GM18508 (cell line): ENCODE results near the gene PIEZO2.
"Not testable (repeated sequence)": the region's sequence is repeated elsewhere in the genome, so short reads cannot be mapped to it uniquely, and the experiment has no call there.

Experiments used
- ATAC-seq: cut with Tn5 transposase; IDR thresholded peaks from one replicate; pipeline ENCODE4 v1.9.1; 2021; ENCODE audit warnings: moderate number of reproducible peaks; ENCODE audit not compliant: insufficient read depth, unreplicated experiment

The PIEZO2 gene

DNA sequence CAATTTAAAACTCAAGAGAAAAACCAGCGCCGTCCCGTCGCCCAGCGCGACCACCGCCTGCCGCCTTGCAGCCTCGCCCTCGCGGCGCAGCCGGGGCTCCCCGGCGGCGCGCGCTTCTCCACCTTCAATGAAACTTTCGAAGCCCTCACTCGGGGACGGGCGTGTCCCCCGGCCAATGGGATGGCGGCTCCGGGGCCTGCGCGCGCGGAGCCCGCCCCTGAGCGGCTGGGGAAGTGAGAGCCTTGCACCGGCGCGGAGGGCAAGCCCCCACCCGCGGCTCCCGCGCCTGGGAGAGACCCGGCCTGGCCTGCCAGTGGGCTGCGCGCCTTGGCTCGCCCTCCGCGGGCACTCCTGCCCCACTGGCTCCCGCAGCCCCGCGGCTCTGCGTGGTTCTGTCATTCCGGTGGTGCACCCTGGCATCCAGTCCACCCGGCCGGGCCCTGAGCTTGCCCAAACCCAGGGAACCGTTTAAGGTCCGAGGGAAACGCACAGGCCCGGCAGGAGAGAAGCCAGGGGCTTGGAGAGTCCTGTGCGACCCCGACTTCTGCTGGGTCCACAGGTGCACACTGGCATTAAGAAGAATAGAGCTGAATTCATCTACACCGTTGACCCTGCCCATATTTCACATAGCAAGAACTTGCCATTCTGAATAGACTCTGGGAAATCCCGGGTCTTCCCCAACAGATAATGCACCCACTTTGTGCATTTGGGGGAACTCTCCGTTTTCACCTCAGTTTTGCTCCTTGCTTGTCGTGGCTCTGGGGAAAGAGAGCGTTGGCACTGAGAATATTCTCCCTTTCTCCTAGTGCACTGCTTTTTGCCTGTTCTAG, at the start of gene PIEZO2:
Gene PIEZO2 (minus strand): TSS at position 129 of the 830 bp plus-strand sequence. CDS start 981 bp downstream, outside the sequence.
- ATAC-seq = no peak

DNA sequence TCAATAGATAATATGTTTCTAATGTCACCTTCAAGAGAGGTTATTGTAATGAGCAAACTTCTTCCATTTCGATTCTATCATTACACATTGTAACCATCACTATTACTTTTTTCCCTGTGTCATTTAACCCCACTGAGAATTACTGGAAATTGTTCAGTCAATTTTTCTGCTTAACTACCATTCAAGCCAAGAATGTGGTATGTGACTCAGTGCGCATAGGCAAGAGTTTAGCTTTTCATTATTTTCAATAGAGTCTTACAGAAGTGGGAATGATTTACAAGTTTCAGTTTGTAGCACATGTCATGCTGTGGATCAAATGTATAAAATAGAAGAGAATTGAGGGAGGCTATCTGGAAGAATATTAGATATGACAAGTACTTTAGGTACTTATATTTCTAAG, 34.3 kb upstream of the PIEZO2 start:
- no peak for ATAC-seq

DNA sequence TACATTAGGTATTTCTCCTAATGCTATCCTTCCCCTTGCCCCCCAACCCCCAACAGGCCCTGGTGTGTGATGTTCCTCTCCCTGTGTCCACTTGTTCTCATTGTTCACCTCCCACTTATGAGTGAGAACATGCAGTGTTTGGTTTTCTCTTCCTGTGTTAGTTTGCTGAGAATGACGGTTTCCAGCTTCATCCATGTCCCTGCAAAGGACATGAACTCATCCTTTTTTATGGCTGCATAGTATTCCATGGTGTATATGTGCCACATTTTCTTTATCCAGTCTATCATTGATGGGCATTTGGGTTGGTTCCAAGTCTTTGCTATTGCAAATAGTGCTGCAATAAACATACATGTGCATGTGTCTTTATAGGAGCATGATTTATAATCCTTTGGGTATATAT, 32.3 kb upstream of the PIEZO2 start:
- not testable (repeated sequence) for ATAC-seq

DNA sequence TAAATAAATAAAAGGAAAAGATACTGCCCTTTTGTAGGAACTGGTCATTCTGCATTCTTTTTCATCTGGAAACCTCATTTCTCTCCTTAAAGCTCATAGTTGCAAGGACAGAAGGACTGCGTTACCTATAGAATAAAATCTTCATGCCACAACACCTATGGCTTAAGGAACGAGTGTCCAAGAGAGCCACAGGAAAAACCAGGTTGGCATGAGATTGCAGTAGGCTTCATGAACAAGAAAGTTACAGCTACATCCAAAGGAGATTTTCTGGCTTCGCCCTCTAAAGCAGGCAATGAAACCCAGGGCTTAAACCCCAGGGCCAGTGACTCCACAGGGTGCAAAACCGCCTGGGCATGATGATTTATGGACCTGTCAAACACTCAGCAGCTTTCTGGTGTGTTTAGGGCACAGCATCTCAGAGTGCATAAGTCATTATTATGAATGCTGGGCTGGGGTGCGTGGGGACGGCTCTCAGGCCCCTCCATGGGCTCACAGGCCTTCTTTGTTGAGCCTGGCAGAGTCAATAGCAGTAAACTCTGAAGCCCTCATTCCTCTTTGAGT, 30.7 kb upstream of the PIEZO2 start:
- ATAC-seq = no peak

DNA sequence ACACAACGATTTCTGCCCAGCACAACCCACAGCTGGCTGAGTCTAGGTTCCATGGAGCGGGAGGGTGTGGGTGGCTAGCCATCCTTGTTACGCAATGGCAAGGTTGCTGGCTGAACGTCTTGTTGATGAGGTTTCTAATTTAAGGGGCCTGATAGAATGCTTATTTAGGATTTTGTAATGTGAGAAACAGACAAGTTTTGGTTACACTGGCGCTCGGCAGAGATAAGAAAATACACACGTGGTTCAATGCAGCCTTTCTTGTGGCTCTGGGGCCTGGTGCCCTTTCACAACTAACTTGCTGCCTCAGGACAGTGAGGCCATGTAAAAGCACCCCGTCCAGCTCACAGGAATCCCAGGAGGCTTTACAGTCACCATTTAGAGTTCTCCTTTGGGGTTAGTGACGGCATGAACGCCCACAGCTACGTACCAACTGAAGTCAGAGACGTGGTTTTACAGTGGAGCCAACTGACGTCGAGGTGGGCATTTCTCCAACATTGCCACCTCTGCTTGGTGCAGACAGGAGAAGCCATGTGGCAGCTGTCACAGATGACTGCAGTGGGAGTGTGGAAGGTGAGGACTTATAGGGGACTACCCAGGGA, 29.7 kb upstream of the PIEZO2 start:
- no peak for ATAC-seq

DNA sequence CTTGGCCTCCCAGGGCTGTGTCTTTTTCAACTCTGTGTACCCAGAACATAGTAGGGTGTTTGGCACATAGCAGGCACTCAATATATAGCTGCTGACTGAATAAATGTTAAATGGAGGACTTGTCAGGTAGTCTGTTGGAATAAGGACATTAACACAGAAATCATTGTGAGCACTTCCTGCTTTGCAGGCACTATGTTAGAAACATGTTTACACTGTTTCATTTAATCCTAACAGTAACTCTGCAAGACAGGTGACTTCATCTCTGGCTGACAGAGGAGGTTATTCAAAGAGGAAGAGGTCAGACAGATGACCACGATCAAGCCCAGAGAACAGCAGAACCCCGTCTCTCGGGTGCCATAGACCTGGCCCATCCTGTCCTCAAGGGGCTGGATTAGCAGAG, 28.0 kb upstream of the PIEZO2 start:
- ATAC-seq = no peak

DNA sequence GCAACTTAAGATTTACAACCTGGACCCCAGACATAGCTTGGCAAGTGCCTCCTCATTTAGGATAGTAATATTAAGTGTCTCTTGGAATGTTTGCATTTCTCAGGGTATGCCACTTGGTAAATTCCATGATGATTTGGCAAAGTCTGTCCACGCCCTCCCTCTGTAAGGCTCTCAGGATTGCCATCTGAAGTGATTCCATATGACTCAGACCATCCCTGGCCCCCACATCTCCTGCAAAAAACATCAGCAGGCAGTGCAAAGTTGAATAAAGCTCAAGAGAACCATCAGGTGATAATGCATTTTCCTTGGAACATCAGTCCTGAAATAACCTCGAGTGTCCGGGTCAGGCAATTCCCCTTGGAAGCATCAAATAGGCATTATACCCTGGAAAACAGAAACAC, 27.1 kb upstream of the PIEZO2 start:
- ATAC-seq = no peak

DNA sequence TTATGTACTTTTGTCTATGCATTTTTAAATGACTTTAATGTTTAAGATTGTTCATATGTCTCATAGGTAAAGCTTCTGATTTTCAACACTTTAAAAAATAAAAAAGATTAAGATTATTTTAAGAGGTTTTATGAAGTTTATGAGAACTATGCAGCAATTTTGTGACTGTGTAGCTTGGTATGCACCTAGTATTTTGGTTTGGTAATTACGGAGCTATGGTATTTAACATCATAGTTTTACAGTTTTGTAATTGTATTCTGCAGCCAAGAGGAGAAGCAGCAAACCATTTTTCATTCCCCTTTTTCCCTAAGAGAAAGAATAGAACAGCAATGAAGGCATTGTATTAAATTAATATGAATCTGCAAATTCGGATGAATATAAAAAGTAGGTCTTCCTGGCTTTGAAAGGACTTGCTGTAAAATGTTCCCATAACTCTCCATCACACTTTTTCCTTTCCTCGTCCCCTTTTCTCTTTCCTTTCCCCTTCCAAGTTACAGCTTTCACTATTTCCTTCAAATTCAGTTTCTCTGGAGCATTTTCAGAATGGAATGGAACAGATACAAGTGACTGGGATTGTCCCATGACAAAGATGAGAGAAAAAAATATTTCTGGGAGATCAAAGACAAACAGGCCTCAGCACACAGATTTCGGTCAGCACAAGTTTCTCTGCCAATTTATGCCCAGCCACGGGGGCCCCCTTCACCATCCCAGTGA, 26.1 kb upstream of the PIEZO2 start:
- ATAC-seq = no peak

DNA sequence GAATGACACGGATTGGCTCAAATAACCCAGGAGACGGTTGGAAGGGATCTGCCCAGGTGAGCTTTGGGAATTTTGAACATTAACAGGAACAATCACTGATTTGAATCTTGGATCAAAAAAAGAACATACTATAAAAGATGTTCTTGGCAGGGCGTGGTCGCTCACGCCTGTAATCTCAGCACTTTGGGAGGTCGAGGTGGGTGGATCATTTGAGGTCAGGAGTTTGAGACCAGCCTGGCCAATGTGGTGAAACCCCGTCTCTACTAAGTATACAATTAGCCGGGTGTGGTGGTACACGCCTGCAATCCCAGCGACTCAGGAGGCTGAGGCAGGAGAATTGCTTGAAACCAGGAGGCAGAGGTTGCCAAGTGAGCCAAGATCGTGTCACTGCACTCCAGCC, 24.8 kb upstream of the PIEZO2 start:
- ATAC-seq = not testable (repeated sequence)

DNA sequence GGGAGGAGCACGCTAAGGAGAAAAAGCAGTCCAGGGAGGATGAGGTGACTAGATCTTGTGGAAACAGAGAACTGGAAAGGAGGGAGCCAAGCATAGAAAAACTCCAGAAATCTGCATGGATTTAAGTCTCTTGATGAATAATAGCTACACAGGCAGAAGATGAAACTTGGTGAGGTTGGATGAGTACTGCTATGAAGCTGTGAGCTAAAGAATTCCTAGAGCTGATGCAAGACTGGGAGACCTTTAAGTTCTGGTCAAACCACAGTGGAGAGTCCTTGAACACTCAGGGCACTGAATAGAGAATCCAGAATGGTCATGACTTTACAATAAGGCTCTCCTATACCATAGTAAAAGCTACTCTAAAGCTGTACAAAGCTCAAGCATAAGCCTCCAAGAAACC, 18.4 kb upstream of the PIEZO2 start:
- ATAC-seq = no peak

DNA sequence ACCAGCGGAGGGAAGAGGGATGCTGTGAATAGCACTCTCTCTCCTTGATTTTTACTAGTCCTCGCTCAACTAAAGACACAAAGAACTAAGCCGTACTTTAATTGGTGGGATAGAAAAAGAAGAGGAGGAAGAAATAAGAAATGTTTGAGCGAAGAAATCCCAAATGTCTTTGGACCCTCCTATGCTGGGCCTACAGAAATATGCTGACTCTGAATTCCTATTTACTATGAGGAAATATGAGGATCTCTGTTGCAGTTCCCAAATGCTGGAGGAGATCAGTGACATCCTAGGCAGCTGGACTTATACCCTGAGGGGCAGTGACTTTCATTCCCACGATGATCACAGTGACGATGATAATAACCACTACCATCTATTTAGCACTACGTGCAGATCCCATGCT, 16.6 kb upstream of the PIEZO2 start:
- no peak for ATAC-seq

DNA sequence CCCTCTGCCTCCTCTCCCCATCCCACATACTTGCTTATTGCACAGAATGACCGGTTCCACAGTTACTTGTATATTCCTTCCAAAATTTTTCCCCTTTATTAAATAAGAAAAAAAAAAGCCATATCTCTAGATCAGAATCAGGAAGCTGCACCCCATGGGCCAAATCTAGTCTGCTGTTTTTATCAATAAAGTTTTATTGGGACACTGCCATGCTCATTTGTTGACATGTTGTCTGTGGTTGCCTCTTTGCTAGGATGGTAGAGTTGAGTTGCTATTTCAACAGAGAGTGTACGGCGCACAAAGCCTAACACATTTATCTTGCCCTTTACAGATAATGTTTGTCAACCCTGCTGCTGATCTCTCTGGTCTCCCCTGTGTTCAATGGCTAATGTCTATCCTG, 15.8 kb upstream of the PIEZO2 start:
- ATAC-seq = no peak

DNA sequence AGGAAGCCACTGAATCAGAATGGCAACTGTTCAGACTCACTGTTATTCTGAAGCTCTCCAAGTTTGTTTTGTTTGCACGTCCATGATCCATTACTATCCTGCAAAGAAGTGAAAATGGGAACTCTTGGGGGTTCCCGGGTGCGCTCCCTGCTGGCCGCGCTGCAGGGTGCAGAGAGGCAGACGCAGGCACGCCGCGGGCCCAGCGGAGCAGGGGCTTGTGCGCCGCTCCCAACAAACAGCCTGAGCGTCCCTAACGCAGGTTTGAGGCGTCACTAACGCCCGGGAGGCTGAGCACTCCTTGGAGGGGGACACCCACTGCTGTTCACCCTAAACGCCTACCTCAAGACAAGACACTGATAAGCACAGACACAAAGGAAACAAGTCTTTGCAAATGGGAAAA, 14.3 kb upstream of the PIEZO2 start:
- no peak for ATAC-seq

DNA sequence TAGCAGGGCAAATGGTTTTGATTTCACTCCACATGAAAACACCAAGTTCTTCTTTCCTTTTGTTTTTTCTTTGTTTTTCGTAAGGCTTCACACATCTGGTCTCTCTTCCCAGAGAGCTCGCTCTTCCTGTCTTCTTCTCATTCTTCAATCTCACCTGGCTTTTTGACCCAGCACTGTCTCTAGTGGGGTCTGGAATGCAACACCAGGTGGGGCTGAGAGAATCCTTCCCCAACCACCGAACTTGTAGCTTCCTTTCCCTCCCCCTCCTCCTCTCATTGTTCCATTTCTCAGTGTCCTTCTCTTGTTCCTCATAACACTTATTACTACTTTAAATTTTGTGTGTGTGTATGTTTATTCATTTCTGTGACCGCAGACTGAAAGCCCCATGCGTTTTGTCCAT, 13.5 kb upstream of the PIEZO2 start:
- ATAC-seq = no peak

DNA sequence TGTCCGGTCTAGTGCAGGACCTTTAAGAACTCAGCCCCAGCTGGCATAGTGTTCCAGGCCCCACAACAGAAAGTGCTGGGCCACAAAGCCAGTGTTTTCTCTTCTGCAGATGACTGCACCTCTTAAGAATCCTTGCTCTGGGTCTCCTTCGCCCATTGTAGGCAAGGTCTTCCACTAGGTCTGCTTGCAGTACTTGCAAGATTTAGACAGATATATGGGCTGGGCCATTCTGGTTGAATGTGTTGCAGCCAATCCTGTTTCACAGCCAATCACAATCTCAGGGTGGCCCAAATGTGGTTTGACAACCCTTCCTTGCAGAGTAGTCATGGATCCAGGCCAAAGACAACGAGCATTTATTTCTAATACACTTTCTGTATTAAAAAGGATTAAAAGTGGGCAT, 13.1 kb upstream of the PIEZO2 start:
- no peak for ATAC-seq

DNA sequence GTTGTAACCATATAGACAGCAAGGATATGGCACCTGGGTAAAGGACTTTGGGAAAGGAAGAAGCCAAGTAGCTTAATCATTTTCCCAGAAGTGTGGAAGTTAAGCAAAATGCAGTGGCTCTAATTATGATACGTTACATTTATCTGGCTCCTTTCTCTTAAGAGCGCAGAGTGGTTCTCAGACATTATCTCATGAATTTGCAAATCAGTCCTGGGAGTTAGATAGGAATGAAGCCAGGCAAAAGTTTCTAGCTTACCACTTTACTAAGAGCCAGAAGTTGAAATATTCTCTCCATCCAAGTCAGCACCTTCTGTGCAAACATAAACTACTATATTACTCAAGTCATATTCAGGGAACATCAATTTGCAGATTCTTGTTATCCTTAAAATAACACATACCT, 10.9 kb upstream of the PIEZO2 start:
- no peak for ATAC-seq

DNA sequence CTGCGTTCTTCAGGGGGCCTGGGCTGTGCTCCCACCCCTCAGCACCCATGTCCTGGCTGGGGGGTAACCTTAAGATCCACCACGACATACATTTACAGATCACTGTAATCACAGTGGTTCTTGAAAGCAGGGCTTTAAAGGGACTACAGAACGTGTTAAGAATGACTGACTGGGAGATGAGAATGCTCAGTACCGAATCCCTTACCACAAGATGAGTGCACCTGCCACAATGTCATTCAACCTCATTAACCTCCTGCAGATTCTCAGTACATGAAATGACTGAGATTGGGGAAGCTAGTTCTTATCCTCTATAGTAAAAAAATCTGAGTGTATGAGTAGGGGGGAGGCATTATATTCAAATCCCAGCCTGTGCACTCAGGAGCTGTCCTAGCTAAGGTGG, 10.5 kb upstream of the PIEZO2 start:
- no peak for ATAC-seq

DNA sequence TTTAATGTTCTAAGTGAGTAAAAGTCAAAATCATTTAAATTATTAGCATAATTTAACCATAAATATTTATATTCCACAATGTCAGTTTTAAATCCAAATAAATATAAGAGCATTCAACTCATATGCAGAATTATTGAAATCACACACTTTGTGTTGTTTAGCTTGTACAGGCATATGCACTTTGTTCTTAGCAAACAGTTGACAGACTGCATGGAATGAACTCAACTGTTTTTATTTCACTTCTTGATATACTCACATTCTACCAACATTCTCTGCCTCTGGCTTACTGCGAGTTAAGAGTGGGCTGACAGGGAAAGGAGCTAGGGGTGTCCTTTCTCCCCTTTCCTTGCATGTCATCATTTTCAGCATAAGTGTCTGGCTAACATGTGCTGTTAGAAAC, 7.6 kb upstream of the PIEZO2 start:
- ATAC-seq = no peak

DNA sequence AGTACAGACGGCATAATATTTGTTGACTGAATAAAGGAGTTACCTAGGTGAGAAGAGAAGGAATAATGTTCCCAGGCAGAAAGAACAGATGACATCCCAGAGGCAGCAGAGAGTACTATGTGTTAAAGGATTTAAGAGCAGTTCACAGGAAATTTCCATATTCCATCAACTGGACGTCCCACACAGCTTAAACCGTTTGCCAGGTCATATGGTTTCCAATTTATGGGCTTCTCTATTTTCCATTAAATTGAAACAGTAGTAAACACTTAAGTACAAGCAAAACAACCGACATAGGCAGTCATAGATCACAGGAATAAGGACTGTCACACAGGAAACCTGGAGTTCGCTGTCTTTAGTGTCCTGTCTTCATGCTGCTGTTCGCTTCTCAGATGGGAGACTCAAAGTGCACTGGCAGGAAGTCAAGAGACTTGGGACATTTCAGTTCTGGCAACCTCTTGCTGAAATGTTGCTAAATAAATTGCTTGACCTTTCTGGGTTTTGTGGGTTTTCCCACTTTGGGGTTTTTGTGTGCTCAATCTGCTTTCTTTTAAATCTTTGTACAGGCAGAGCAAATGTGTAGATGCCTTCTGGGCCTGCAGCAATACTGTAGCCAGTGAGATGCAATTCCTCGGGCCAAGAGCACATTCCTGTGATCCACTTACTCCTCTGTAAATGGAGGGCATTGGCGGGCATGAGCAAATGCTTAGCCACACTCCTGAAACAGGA, 5.8 kb upstream of the PIEZO2 start:
- ATAC-seq = no peak

DNA sequence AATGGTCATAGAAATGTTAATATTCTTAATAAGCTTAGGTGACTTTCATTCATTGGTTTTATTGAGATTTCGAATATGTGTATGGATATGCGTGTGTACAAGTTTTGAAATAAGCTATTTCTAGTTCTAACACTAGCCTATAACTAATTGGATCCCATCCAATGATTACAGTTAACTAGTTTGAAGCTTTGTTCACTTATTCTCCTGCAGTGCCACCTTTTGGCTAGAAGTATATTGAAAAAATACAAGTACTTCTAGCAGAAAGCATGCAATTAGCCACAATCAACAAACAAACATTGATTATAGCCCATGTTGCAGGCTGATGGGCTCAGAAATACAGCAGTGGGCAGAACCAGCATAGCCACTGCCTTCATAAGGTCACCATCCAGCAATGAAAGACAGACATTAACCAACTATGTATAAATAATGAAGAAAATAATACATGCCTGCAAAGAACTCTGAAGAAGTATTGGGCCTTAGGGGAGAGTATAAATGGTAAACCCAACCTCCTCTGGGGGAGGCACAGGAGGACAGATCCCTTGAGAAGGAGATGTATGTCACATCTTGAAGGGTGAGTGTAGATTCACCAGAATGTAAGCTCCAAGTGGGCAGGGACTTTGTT, 5.1 kb upstream of the PIEZO2 start:
- no peak for ATAC-seq
